Measurements from ENCODE around the gene SLC12A7. TPM values are rescaled to one million over a fixed set of nuclear protein-coding genes. Genes with fewer than 3 reads are reported as not detected.

Gene SLC12A7
- total RNA-seq, 2 experiments from 2014 or later = 31.5 to 37.5 TPM

DNA sequence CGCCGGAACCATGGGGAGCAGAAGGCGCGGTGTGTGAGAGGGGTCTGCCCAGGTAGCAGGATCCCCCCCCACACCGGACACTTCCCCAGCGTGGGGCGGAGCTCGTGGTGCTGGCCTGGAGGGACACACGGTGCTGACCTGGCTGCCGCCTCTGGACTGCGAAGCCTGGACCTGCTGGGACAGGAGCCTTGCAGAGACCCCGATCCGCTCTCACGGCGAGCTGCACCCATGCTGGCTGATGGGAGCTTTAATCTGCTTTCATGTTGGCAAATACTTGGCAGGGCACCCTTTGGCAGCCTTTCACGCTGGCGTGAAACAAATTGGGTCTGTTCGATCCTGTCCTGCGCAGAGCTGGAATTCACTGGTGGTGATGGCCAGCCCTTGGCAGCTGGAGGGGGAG is 95.8 kb downstream of the SLC12A7 start:
- ATAC-seq (ENCODE audit: low read depth) (no peak), DNase-seq (no peak)
- POLR2A ChIA-PET = interaction anchor here (1.5 kb wide), 1 partner anchor 9 kb away, joined by 5 read pairs; no protein-coding TSS in a partner anchor
- H3K27me3 Mint-ChIP-seq = no peaks in the 10 kb centered on the region
- H3K4me3 Mint-ChIP-seq = no peak overlapping the region
- no peak overlapping the region for H3K27ac Mint-ChIP-seq
- peaks cover 2% of the 10 kb centered on the region for H3K4me1 Mint-ChIP-seq
- no peaks in the 10 kb centered on the region for H3K36me3 Mint-ChIP-seq
- H3K9me3 Mint-ChIP-seq = no peaks in the 10 kb centered on the region

GRCh38 chr5:1015507-1015906 is 96.4 kb downstream of the SLC12A7 start:
- H3K36me3 Mint-ChIP-seq = no peaks in the 10 kb centered on the region
- no peak overlapping the region for H3K27ac Mint-ChIP-seq
- peaks cover 2% of the 10 kb centered on the region for H3K27me3 Mint-ChIP-seq
- H3K9me3 Mint-ChIP-seq = no peaks in the 10 kb centered on the region
- no peak overlapping the region for H3K4me3 Mint-ChIP-seq
- H3K4me1 Mint-ChIP-seq = peaks cover 3% of the 10 kb centered on the region
- DNase-seq (no peak), ATAC-seq (ENCODE audit: low read depth) (no peak)
- POLR2A ChIA-PET = interaction anchor here (1.5 kb wide), 1 partner anchor 9 kb away, joined by 5 read pairs; no protein-coding TSS in a partner anchor

DNA sequence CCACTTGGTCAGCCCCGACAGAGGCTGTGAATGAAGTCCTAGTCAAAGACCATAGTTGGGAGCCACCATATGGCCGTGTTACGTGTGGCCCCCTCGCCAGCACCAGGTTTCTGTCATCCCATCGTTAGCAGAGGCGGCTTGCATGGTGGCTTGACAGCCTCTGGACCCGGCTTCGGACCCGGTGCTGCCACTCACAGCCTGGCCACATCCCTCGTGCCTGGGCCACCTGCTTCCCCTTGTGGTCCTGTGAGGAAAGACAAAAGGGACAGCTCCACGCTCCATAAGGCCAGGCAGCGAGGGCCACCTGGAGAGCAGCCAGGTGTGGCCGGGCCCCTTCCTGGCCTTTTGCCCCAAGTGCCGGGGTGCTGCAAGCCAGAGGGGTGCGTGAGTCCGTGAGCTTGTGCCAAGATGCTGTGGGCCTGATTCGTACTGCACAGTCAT is 97.1 kb downstream of the SLC12A7 start:
- POLR2A ChIA-PET = no interaction called here
- no peak for DNase-seq
- ATAC-seq (ENCODE audit: low read depth) = no peak
- H3K27ac Mint-ChIP-seq = no peak overlapping the region
- H3K9me3 Mint-ChIP-seq = no peaks in the 10 kb centered on the region
- H3K36me3 Mint-ChIP-seq = no peaks in the 10 kb centered on the region
- no peak overlapping the region for H3K4me3 Mint-ChIP-seq
- H3K27me3 Mint-ChIP-seq = peaks cover 9% of the 10 kb centered on the region
- peaks cover 6% of the 10 kb centered on the region for H3K4me1 Mint-ChIP-seq

- no peak overlapping the region for H3K27ac Mint-ChIP-seq
- DNase-seq (no peak), ATAC-seq (ENCODE audit: low read depth) (no peak)
- H3K4me3 Mint-ChIP-seq = no peak overlapping the region
- peaks cover 6% of the 10 kb centered on the region for H3K4me1 Mint-ChIP-seq
- peaks cover 12% of the 10 kb centered on the region for H3K27me3 Mint-ChIP-seq
- POLR2A ChIA-PET = no interaction called here
- no peaks in the 10 kb centered on the region for H3K9me3 Mint-ChIP-seq
- no peaks in the 10 kb centered on the region for H3K36me3 Mint-ChIP-seq
Observed at GRCh38 chr5:1014346-1014745, 97.5 kb downstream of the SLC12A7 start.

- H3K4me1 Mint-ChIP-seq = peaks cover 6% of the 10 kb centered on the region
Observed at GRCh38 chr5:1013948-1014301, 97.9 kb downstream of the SLC12A7 start.

DNA sequence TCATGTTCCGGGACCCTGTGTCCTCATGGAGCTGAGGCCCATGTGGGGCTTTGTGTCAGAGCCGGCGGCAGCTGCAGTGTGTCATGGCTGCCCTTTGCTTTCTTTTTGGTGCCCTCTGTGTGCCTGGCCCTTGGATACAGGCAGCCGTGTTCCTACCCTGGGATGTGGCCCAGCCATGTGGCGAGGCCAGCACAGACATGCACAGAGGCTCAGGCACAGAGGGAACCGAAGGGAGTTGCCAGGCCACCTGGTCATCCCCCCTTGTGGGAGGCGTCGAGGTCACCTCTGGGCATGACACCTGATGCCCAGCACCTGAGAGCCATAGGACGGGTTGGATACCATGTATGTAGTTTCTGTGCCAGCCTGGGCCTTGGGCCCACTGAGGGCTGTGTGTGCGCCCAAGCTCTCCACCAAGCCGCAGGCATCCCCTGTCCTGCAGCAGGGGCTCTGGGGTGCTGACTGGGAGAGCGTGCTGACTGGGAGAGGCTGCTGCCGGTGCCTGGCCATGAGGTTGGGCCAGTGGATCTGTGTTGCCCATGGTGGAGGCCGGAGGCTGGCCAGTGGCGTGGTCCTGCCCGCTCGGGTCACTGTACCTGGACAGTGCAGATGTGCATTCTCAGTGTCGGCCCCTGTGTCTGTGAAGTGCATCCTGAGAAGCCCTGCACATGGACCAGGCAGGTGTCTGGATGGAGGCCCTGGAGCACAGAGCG is 98.5 kb downstream of the SLC12A7 start:
- Mint-ChIP-seq H3K27ac (no peak overlapping the region), H3K9me3 (no peaks in the 10 kb centered on the region), H3K4me1 (peaks cover 6% of the 10 kb centered on the region), H3K4me3 (no peak overlapping the region), H3K36me3 (no peaks in the 10 kb centered on the region), H3K27me3 (peaks cover 12% of the 10 kb centered on the region)
- ATAC-seq (ENCODE audit: low read depth) (no peak), DNase-seq (no peak)
- POLR2A ChIA-PET = no interaction called here

More at GRCh38 chr5:1013948-1014301, 97.9 kb downstream of the SLC12A7 start:
- Mint-ChIP-seq H3K27ac (no peak overlapping the region), H3K4me3 (no peak overlapping the region), H3K27me3 (peaks cover 12% of the 10 kb centered on the region), H3K9me3 (no peaks in the 10 kb centered on the region), H3K36me3 (no peaks in the 10 kb centered on the region)
- DNase-seq (no peak), ATAC-seq (ENCODE audit: low read depth) (no peak)
- POLR2A ChIA-PET = no interaction called here

- DNase-seq = no peak
- H3K36me3 Mint-ChIP-seq = peaks cover under 1% of the 10 kb centered on the region
- POLR2A ChIA-PET = no interaction called here
- no peak overlapping the region for H3K27ac Mint-ChIP-seq
- no peak overlapping the region for H3K4me3 Mint-ChIP-seq
- no peaks in the 10 kb centered on the region for H3K9me3 Mint-ChIP-seq
- ATAC-seq (ENCODE audit: low read depth) = no peak
- H3K27me3 Mint-ChIP-seq = peaks cover 15% of the 10 kb centered on the region
- H3K4me1 Mint-ChIP-seq = peaks cover 7% of the 10 kb centered on the region
Observed at GRCh38 chr5:1012900-1013237, 99.0 kb downstream of the SLC12A7 start.

GRCh38 chr5:1012313-1012841 is 99.5 kb downstream of the SLC12A7 start:
- H3K4me3 Mint-ChIP-seq = no peak overlapping the region
- H3K36me3 Mint-ChIP-seq = peaks cover 1% of the 10 kb centered on the region
- ATAC-seq (ENCODE audit: low read depth) (no peak), DNase-seq (peak; percentile 32)
- peaks cover 19% of the 10 kb centered on the region for H3K27me3 Mint-ChIP-seq
- H3K27ac Mint-ChIP-seq = no peak overlapping the region
- H3K4me1 Mint-ChIP-seq = peaks cover 9% of the 10 kb centered on the region
- H3K9me3 Mint-ChIP-seq = no peaks in the 10 kb centered on the region
- POLR2A ChIA-PET = no interaction called here

GRCh38 chr5:1011741-1012312 is 100.0 kb downstream of the SLC12A7 start:
- peaks cover 1% of the 10 kb centered on the region for H3K36me3 Mint-ChIP-seq
- POLR2A ChIA-PET = no interaction called here
- no peaks in the 10 kb centered on the region for H3K9me3 Mint-ChIP-seq
- no peak overlapping the region for H3K27ac Mint-ChIP-seq
- peak; percentile 30 for DNase-seq
- ATAC-seq (ENCODE audit: low read depth) = no peak
- no peak overlapping the region for H3K4me3 Mint-ChIP-seq
- H3K27me3 Mint-ChIP-seq = peaks cover 24% of the 10 kb centered on the region
- H3K4me1 Mint-ChIP-seq = peaks cover 11% of the 10 kb centered on the region

DNA sequence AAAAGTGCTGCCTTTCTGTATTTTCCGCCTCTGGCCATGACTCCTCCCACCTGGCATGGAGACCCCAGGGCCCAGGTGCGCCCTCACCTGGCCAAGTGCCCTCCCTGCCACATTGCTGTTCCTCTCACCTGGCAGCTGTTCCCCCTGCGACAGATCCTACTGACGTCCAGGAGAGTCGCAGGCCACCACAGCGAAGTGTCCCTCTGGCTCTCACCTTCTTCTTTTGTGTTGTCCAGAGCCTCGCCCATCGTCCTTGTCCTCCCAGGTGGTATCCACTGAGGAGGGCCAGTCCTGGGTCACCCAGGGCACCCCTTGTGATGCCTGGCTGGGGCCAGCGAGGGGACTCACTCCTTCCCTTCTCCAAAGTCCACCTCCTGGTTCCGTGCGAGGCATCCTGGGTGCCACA is 100.6 kb downstream of the SLC12A7 start:
- peak overlapping the region; percentile 15 for H3K4me3 Mint-ChIP-seq
- ATAC-seq (ENCODE audit: low read depth) (peak; percentile 32), DNase-seq (peak; percentile 67)
- POLR2A ChIA-PET = no interaction called here
- H3K36me3 Mint-ChIP-seq = peaks cover 1% of the 10 kb centered on the region
- no peaks in the 10 kb centered on the region for H3K9me3 Mint-ChIP-seq
- peaks cover 27% of the 10 kb centered on the region for H3K27me3 Mint-ChIP-seq
- no peak overlapping the region for H3K27ac Mint-ChIP-seq
- peaks cover 11% of the 10 kb centered on the region for H3K4me1 Mint-ChIP-seq

GRCh38 chr5:1010641-1011046 is 101.2 kb downstream of the SLC12A7 start:
- peak; percentile 30 for DNase-seq
- peaks cover 11% of the 10 kb centered on the region for H3K4me1 Mint-ChIP-seq
- H3K27me3 Mint-ChIP-seq = peaks cover 32% of the 10 kb centered on the region
- no peaks in the 10 kb centered on the region for H3K9me3 Mint-ChIP-seq
- POLR2A ChIA-PET = no interaction called here
- H3K27ac Mint-ChIP-seq = no peak overlapping the region
- H3K36me3 Mint-ChIP-seq = peaks cover 1% of the 10 kb centered on the region
- ATAC-seq (ENCODE audit: low read depth) = no peak
- no peak overlapping the region for H3K4me3 Mint-ChIP-seq

- DNase-seq = no peak
- ATAC-seq (ENCODE audit: low read depth) = no peak
- Mint-ChIP-seq H3K36me3 (peaks cover 1% of the 10 kb centered on the region), H3K27ac (no peak overlapping the region), H3K4me3 (no peak overlapping the region), H3K27me3 (peaks cover 33% of the 10 kb centered on the region), H3K4me1 (peaks cover 11% of the 10 kb centered on the region), H3K9me3 (no peaks in the 10 kb centered on the region)
- POLR2A ChIA-PET = interaction anchor here (0.7 kb wide), 1 partner anchor 130 kb away, joined by 3 read pairs; no protein-coding TSS in a partner anchor
Observed at GRCh38 chr5:1010181-1010510, 101.7 kb downstream of the SLC12A7 start.

DNA sequence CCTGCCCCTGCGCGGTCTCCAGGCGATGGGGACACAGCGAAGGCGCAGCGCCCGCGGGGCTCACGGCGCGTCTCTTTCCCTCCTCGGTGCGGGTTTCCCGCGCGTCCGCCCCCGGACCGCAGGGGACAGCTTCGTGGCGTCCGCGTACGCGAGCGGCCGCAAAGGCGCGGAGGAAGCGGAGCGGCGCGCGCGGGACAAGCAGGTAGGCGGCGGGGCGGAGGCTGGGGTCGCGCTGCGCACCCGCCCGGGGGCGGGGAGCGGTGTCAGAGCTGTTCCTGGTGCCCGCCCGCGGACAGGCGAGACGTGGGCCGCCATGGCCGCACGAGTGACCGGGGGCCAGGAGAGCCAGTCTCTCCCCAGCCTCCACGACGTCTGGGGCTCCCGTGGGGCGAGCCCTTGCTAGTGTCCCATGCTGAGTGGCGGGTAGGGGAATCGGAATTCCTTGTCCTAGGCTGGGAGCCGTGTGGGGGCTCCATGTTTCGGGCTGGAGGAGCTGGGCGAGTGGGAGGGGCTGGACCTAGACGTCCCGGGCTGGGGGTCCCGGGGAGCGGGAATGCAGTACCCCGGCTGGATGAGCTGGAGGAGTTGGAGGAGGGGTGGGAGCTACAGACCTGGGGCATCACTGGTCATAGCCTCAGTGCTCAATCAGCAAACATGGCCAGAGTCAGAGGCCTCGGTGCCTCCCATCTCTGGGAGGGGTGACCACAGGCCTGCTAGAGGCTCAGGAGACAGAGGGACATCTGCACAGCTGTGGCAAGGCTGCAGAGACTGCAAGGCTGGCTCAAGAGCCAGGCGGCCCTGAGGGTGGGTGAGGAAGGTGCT is 102.3 kb downstream of the SLC12A7 start:
- no peaks in the 10 kb centered on the region for H3K9me3 Mint-ChIP-seq

More for the DNA sequence above, 102.3 kb downstream of the SLC12A7 start:
- Mint-ChIP-seq H3K27ac (no peak overlapping the region), H3K27me3 (peaks cover 33% of the 10 kb centered on the region), H3K4me3 (peak overlapping the region; percentile 42), H3K36me3 (peaks cover 1% of the 10 kb centered on the region), H3K4me1 (peaks cover 11% of the 10 kb centered on the region)
- ATAC-seq (ENCODE audit: low read depth) (no peak), DNase-seq (peak; percentile 43)
- POLR2A ChIA-PET = interaction anchor here (0.7 kb wide), 1 partner anchor 131 kb away, joined by 3 read pairs; no protein-coding TSS in a partner anchor
